HG03025 (cell line): ENCODE measurements around the gene DNAAF2.
"Not testable (repeated sequence)": the region's sequence is repeated elsewhere in the genome, so short reads cannot be mapped to it uniquely, and the experiment has no call there.

Experiments
- ATAC-seq: cut with Tn5 transposase; IDR thresholded peaks from one replicate; pipeline ENCODE4 v1.9.1; 2021; ENCODE audit warnings: mild to moderate bottlenecking, moderate library complexity; ENCODE audit not compliant: unreplicated experiment, low FRiP score

DNAAF2 gene

GRCh38 chr14:49584981-49585640 lies 49.9 kb downstream of the DNAAF2 start:
- ATAC-seq = not testable (repeated sequence)

GRCh38 chr14:49584058-49584457 lies 51.0 kb downstream of the DNAAF2 start:
- ATAC-seq = no peak

- no peak for ATAC-seq
These were observed 51.4 kb downstream of the DNAAF2 start for GRCh38 chr14:49583629-49584028.

GRCh38 chr14:49582113-49582977 lies 52.7 kb downstream of the DNAAF2 start:
- no peak for ATAC-seq

GRCh38 chr14:49581209-49582112 lies 53.6 kb downstream of the DNAAF2 start:
- ATAC-seq = no peak

- ATAC-seq = no peak
These were observed 55.2 kb downstream of the DNAAF2 start for GRCh38 chr14:49579841-49580240.

- ATAC-seq = no peak
These were observed 56.9 kb downstream of the DNAAF2 start for GRCh38 chr14:49578141-49578540.
